H9 (cell line): Measurements from ENCODE around the gene PCDHA1. TPM values are rescaled to one million over a fixed set of nuclear protein-coding genes. Genes with fewer than 3 reads are reported as not detected.

Experiments
- DNase-seq: peaks from one replicate; pipeline ENCODE4 v3.0.0-alpha.2; 2017
- H2AFZ ChIP-seq: one replicate; pipeline ENCODE4 v1.6.1; 2013; ENCODE audit warnings: mild to moderate bottlenecking, low read length, control low read depth, moderate library complexity
- H2AK5ac ChIP-seq: 2 replicates; pipeline ENCODE4 v1.6.1; 2013; ENCODE audit warnings: low read length, control low read depth, mixed read lengths; ENCODE audit not compliant: insufficient read length
- H2BK120ac ChIP-seq: one replicate; pipeline ENCODE4 v1.6.1; 2013; ENCODE audit warnings: low read depth, mild to moderate bottlenecking, low read length, control low read depth, inconsistent platforms; ENCODE audit not compliant: poor library complexity, severe bottlenecking
- H2BK12ac ChIP-seq: 2 replicates; pipeline ENCODE4 v1.6.1; 2013; ENCODE audit warnings: low read length, control low read depth, mixed read lengths, low read depth; ENCODE audit not compliant: insufficient read length
- H2BK15ac ChIP-seq: 2 replicates; pipeline ENCODE4 v1.6.1; 2013; ENCODE audit warnings: low read depth, low read length, control low read depth
- H2BK20ac ChIP-seq: one replicate; pipeline ENCODE4 v1.6.1; 2013; ENCODE audit warnings: low read depth, mild to moderate bottlenecking, low read length, control low read depth, inconsistent platforms; ENCODE audit not compliant: poor library complexity, severe bottlenecking
- H2BK5ac ChIP-seq: 2 replicates; pipeline ENCODE4 v1.6.1; 2013; ENCODE audit warnings: low read length, control low read depth, mixed read lengths; ENCODE audit not compliant: insufficient read length
- H3K14ac ChIP-seq: 2 replicates; pipeline ENCODE4 v1.6.1; 2013; ENCODE audit warnings: low read length, control low read depth; ENCODE audit not compliant: insufficient read depth
- H3K18ac ChIP-seq: 2 replicates; pipeline ENCODE4 v1.6.1; 2013; ENCODE audit warnings: low read depth, mild to moderate bottlenecking, mixed read lengths, low read length, control low read depth; ENCODE audit not compliant: insufficient read length
- H3K23ac ChIP-seq: 2 replicates; pipeline ENCODE4 v1.6.1; 2013; ENCODE audit warnings: low read length, control low read depth, mixed read lengths, low read depth; ENCODE audit not compliant: insufficient read length
- H3K23me2 ChIP-seq: 2 replicates; pipeline ENCODE4 v1.6.1; 2013; ENCODE audit warnings: low read depth, mild to moderate bottlenecking, mixed read lengths, low read length, control low read depth; ENCODE audit not compliant: insufficient read length, poor library complexity, severe bottlenecking
- H3K27ac ChIP-seq: 2 replicates; pipeline ENCODE4 v1.5.1; 2013; ENCODE audit warnings: low read length, control low read depth, mixed read lengths, low read depth; ENCODE audit not compliant: insufficient read length
- H3K27me3 ChIP-seq: 2 replicates; pipeline ENCODE4 v1.6.1; 2013; ENCODE audit warnings: low read length, control low read depth, inconsistent platforms; ENCODE audit not compliant: insufficient read depth
- H3K4ac ChIP-seq: 2 replicates; pipeline ENCODE4 v1.6.1; 2013; ENCODE audit warnings: low read depth, mild to moderate bottlenecking, control low read depth, inconsistent platforms, low read length, moderate library complexity
- H3K4me1 ChIP-seq: 2 replicates; pipeline ENCODE4 v1.6.1; 2013; ENCODE audit warnings: low read length, control low read depth, inconsistent platforms; ENCODE audit not compliant: insufficient read depth
- H3K4me2 ChIP-seq: 2 replicates; pipeline ENCODE4 v1.6.1; 2013; ENCODE audit warnings: low read length, control low read depth, mixed read lengths; ENCODE audit not compliant: insufficient read length, insufficient read depth
- H3K56ac ChIP-seq: 2 replicates; pipeline ENCODE4 v1.6.1; 2013; ENCODE audit warnings: low read depth, mild to moderate bottlenecking, mixed read lengths, low read length, control low read depth; ENCODE audit not compliant: insufficient read length
- H3K79me1 ChIP-seq: 2 replicates; pipeline ENCODE4 v1.6.1; 2013; ENCODE audit warnings: low read depth, mild to moderate bottlenecking, moderate library complexity, low read length, control low read depth, inconsistent platforms; ENCODE audit not compliant: insufficient read depth, poor library complexity, severe bottlenecking
- H3K79me2 ChIP-seq: 2 replicates; pipeline ENCODE4 v1.6.1; 2013; ENCODE audit warnings: low read length, control low read depth, inconsistent platforms; ENCODE audit not compliant: insufficient read depth
- H3K9ac ChIP-seq: 2 replicates; pipeline ENCODE4 v1.6.1; 2013; ENCODE audit warnings: low read length, control low read depth, mixed read lengths; ENCODE audit not compliant: insufficient read length; ENCODE audit errors: extremely low read depth
- H3K9me3 ChIP-seq: one replicate; pipeline ENCODE4 v1.6.1; 2013; ENCODE audit warnings: low read depth, low read length, inconsistent platforms; ENCODE audit not compliant: control insufficient read depth
- H3T11ph ChIP-seq: one replicate; pipeline ENCODE4 v1.6.1; 2013; ENCODE audit warnings: mild to moderate bottlenecking, low read length, control low read depth, inconsistent platforms
- H4K20me1 ChIP-seq: one replicate; pipeline ENCODE4 v1.6.1; 2013; ENCODE audit not compliant: control insufficient read depth, insufficient read length, insufficient read depth
- H4K5ac ChIP-seq: 2 replicates; pipeline ENCODE4 v1.6.1; 2013; ENCODE audit warnings: low read depth, mild to moderate bottlenecking, mixed read lengths, low read length, control low read depth; ENCODE audit not compliant: insufficient read length
- H4K8ac ChIP-seq: replicated peaks from 2 replicates; pipeline ENCODE4 v1.6.1; 2013; ENCODE audit warnings: low read length, control low read depth, mixed read lengths, low read depth; ENCODE audit not compliant: insufficient read length
- H4K91ac ChIP-seq: 2 replicates; pipeline ENCODE4 v1.6.1; 2013; ENCODE audit warnings: low read depth, mild to moderate bottlenecking, moderate library complexity, mixed read lengths, low read length, control low read depth; ENCODE audit not compliant: insufficient read length
- H3K27ac Mint-ChIP-seq, 3 experiments: 2 replicates in 2 of 3; 3 replicates in 1 of 3; pipeline ENCODE4 v1.8.0; 2020 to 2021; ENCODE audit warnings: mixed read lengths in 3 of 3, mild to moderate bottlenecking in 1 of 3, moderate library complexity in 1 of 3
- H3K27me3 Mint-ChIP-seq: 2 replicates; pipeline ENCODE4 v1.8.0; 2021; ENCODE audit warnings: low read depth, mild to moderate bottlenecking, moderate library complexity, mixed read lengths
- H3K36me3 Mint-ChIP-seq, 3 experiments: 2 replicates in 2 of 3; 3 replicates in 1 of 3; pipeline ENCODE4 v1.8.0; 2020 to 2021; ENCODE audit warnings: low read depth in 3 of 3, mixed read lengths in 3 of 3; ENCODE audit not compliant: insufficient read depth in 1 of 3
- H3K4me1 Mint-ChIP-seq, 2 experiments: 2 replicates each; pipeline ENCODE4 v1.8.0; 2020; ENCODE audit warnings: mixed read lengths in 2 of 2
- H3K4me3 Mint-ChIP-seq, 2 experiments: 2 replicates in 1 of 2; 3 replicates in 1 of 2; pipeline ENCODE4 v1.8.0; 2020 to 2021; ENCODE audit warnings: mild to moderate bottlenecking in 2 of 2, mixed read lengths in 2 of 2, moderate library complexity in 1 of 2
- H3K9me3 Mint-ChIP-seq, 2 experiments: 2 replicates in 1 of 2; 3 replicates in 1 of 2; pipeline ENCODE4 v1.8.0; 2020; ENCODE audit warnings: mild to moderate bottlenecking in 2 of 2, mixed read lengths in 2 of 2, moderate library complexity in 1 of 2
- CTCF ChIP-seq: fragments of 200-600 bp; sonication (generic); conservative IDR thresholded peaks from 3 replicates; pipeline ENCODE4 v1.8.0; 2021; ENCODE audit warnings: antibody characterized with exemption, mild to moderate bottlenecking
- WGBS: extraction: QIAGEN DNeasy Blood & Tissue Kit; methylation state at CpG from one replicate; pipeline ENCODE4 v1.1.7; 2013; ENCODE audit warnings: missing lambda C conversion rate, low lambda C conversion rate, mixed read lengths; ENCODE audit not compliant: insufficient read length; ENCODE audit errors: extremely low coverage; 5-methylcytosine and 5-hydroxymethylcytosine counted together
- total RNA-seq: library from RNA; stranded (reverse); gene quantifications from 2 replicates; pipeline ENCODE4 v1.2.1, GENCODE V29; 2021

The PCDHA1 gene
- total RNA-seq, 1 experiment from 2014 or later: 0.61 TPM

GRCh38 chr5:140857177-140857986 lies 71.4 kb downstream of the PCDHA1 start:
- peak; percentile 36 for DNase-seq
- Histone ChIP-seq H3K79me2 (no peaks in the 10 kb centered on the region), H3K27me3 (no peaks in the 10 kb centered on the region), H3K23ac (no peak overlapping the region), H4K91ac (no peak overlapping the region), H2BK5ac (no peak overlapping the region), H3K4ac (no peak overlapping the region), H3K9me3 (peaks cover 9% of the 10 kb centered on the region), H3T11ph (no peak overlapping the region), H4K8ac (no peak overlapping the region), H2AFZ (no peak overlapping the region), H2AK5ac (no peak overlapping the region), H3K23me2 (no peaks in the 10 kb centered on the region), H2BK12ac (no peak overlapping the region), H4K5ac (no peak overlapping the region), H2BK120ac (no peak overlapping the region), H3K14ac (no peak overlapping the region), H3K9ac (no peak overlapping the region), H3K18ac (no peak overlapping the region), H3K27ac (no peak overlapping the region), H3K4me1 (no peaks in the 10 kb centered on the region), H2BK20ac (no peak overlapping the region), H2BK15ac (no peak overlapping the region), H3K79me1 (no peaks in the 10 kb centered on the region), H3K56ac (no peak overlapping the region), H3K4me2 (no peak overlapping the region), H4K20me1 (no peaks in the 10 kb centered on the region)
- H3K27me3 Mint-ChIP-seq: no peaks in the 10 kb centered on the region
- H3K9me3 Mint-ChIP-seq: peaks cover 32 to 43% of the 10 kb centered on the region in 2 experiments
- H3K4me1 Mint-ChIP-seq: peaks cover 6 to 13% of the 10 kb centered on the region in 2 experiments; a peak in 3 of 4 replicates
- TF ChIP-seq CTCF: no peak
- no CpG with 5 or more reads among the region's 94 CpGs for WGBS
- H3K27ac Mint-ChIP-seq: no peak overlapping the region
- H3K4me3 Mint-ChIP-seq: no peak overlapping the region
- H3K36me3 Mint-ChIP-seq: peaks cover 32 to 50% (median 33%) of the 10 kb centered on the region in 3 experiments
